Superior temporal gyrus (tissue), 1 donor: ENCODE results near the gene MALAT1.

Experiments used
- DNase-seq: peaks from one replicate; pipeline ENCODE4 v3.0.0-alpha.2; 2016; ENCODE audit errors: extremely low spot score

MALAT1 gene

GRCh38 chr11:65538915-65539743 lies 40.3 kb downstream of the MALAT1 start:
- no peak for DNase-seq

DNA sequence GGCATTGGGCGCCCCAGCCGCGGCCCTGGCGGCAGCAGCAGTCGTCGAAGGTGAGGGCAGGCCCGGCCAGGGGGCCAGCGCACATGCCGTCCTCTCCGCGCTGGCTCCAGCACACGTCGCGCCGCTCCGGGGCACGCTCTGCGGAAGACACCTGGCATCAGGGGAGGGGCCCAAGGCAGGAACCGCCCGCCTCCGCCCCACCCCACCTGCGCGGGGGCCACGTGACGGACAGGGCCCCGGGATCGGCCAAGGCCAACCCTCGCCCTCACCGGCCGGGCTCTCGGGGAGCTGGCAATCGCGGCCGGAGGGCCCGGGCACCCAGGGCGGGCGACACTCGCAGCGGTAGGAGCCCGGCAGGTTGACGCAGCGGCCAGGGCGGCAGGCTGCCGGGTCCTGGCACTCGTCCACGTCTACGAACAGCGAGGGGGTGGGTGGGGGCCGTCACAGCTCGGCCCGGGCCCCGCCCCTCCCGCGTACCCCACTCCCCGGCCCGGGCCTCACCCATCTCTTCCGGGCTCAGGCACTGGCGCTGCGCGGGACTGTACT lies 41.0 kb downstream of the MALAT1 start:
- DNase-seq, result no peak

DNA sequence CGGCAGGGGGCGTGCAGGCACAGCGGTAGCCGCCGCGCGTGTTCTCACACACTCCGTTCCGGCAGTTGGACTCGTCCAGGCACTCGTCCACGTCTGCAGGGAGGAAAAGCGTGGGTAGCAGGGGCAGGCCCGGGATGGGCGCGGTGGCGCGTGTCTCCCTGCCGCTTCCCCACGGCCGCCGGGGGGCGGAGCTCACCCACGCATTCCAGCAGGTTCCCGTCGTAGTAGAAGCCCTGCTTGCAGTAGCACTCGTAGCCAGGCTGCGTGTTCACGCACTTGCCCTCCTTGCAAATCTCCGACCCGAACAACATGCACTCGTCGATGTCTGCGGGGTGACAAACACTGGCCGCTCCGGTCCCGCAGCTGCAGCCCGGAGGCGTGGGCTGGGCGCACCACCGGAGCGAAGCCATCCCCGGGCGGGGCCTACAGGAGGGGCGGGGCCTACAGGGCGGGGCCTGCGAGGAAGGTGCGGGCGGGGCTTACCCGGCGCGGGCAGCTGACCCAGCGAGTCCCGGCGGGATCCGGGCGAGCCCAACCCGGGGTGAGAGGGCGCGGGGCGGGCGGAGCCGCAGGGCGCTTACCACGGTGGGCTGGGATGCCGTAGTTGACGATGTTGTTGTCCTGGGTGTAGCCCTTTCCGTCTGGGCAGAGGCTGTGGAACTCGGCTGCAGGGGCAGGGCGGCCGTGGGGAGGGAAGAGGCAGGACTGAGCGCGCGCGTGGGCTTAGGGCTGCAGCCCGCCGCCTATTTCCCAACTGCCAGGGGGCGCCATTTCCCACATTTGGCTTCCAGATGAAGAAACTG lies 41.6 kb downstream of the MALAT1 start:
- peak; percentile 92 for DNase-seq

DNA sequence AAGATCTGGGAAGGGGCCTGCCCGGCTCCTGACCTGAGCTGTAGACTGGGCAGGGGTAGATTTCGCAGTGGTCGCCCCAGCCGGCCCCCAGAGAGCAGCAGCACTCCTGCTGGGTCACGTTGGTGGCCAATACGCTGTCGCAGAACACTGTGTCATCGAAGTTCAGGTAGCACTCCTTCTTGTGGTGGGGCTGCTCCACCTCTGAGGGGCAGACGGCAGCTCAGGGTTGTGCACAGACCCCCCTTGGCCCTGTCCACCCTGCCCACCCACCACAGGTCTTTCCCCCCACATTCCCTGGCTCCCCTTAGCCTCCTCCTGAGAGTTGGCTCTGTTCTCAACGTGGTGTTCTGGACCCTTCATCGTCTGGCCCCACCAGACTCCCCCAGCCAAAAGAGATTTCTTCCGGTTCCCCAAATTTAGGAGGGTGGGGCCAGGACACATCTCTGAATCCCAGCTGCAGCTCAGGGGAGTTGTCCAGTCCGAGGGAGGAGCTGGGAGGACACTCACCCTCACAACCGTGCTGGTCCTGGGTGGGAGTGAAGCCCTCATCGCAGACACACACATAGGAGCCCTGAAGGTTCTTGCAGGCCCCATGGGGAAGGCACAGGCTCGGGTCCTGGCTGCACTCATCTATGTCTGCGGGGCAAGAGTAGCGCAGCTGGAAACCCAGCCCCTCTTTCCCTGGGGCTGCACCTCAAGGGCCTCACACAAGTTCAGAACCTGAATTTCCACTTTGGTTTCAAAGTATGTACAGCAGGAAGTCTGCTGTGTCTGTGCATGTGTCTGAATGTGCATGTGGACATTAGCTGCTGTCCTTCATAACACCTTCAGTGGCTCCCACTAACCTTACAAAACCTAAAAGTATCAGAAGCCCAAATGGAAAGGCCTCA lies 42.5 kb downstream of the MALAT1 start:
- no peak for DNase-seq

DNA sequence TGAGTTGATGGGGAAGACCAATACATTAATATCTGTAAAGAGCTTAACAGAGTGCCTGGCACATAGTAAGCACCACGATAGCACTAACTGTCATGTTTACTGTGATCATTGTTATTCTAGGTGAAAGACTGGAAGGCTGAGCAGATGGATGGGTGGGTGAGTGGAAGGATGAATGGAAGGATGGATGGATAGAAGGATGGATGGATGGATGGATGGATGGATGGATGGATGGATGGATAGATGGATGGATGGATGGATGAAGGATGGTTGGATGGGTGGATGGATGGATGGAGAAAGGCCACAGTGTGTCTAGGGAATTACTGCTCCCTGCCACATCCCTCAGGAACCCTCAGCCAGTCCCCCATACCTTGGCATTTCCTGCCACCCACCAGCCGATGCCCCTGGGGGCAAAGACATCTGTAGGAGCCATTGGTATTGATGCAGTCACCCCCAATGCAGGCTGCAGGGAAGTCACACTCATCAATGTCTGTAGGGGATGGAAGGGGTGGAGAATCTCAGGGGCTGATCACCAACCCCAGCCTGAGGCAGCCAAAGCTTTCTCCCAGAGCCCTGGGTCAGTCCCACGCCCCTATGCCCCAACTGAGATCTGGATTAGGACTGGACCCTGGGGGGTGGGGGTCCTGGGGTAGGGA lies 44.0 kb downstream of the MALAT1 start:
- no peak for DNase-seq

DNA sequence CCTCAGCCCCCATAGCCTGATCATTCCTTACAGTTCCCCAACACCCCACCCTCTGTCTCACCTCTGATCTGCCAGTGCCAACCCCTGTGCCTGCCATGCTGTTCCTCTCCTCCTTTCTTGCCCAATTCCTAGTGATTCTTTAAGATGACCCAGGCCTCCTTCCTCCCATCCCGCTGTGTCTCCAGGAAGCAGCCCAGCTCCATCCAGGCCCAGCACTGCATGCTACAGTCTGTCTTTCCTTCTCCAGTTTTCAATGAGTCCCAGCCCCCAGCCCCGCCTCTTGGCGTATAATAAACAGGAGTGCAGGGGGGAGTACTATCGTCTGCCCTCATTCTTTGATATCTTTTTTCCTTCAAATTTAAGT lies 47.0 kb downstream of the MALAT1 start:
- no peak for DNase-seq

DNA sequence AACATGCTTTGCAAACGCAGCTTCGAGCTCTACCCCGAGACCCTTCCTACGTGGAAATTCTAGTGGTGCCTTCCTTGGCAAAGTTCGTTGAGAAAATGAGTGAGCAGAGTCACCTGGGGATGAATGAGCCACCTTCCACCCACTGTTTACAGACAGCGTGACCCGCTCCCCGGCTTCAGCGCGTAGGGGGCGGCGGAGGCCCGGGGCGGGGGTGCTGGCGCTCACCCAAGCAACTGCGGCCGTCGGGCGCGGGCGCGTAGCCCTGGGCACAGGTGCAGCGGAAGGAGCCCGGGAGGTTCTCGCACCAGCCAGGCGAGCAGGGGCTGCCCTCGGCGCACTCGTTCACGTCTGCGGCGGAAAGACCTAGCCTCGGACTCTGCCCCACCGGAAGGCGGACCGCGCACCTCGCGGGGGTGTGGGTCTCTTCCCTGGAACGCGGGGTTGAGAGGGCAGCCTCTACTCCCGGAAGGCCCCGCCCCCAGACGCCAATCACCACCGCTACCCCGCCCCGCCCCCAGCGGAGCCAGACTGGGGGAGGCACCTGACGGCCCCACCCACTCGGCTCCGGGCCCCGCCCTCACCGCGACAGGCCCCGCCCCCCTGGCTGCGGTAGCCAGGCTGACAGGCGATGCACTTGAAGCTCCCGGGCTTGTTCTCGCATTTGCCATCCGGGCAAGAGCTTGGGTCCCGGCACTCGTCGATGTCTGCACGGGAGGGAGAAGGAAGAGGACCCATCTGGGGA lies 47.5 kb downstream of the MALAT1 start:
- no peak for DNase-seq

GRCh38 chr11:65547446-65548125 lies 48.7 kb downstream of the MALAT1 start:
- DNase-seq, result no peak

DNA sequence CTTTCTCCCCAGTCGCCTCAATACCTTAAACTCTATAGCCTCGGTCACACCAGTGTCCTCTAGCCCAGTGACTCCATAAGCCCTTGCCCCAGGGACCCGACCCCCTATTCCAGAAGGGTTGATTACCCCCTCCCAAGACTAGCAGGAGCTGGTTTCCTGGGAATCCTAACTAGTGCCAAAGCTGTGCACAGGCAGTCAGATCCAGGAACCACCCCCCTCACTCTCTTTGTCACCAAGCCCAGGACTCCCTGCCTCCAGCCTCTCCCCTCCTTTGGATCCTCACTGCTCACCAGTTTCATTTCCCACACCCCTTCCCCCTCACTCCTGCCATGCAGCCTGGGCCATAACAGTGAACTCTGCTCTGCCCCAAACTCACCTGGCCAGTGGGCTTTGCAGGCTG lies 49.5 kb downstream of the MALAT1 start:
- DNase-seq, result no peak

- DNase-seq, result no peak
Measured at GRCh38 chr11:65549096-65549495, 50.3 kb downstream of the MALAT1 start.

GRCh38 chr11:65551572-65552387 lies 52.9 kb downstream of the MALAT1 start:
- no peak for DNase-seq

GRCh38 chr11:65552388-65552951 lies 53.6 kb downstream of the MALAT1 start:
- no peak for DNase-seq

GRCh38 chr11:65553301-65554001 lies 54.6 kb downstream of the MALAT1 start:
- DNase-seq, result no peak

DNA sequence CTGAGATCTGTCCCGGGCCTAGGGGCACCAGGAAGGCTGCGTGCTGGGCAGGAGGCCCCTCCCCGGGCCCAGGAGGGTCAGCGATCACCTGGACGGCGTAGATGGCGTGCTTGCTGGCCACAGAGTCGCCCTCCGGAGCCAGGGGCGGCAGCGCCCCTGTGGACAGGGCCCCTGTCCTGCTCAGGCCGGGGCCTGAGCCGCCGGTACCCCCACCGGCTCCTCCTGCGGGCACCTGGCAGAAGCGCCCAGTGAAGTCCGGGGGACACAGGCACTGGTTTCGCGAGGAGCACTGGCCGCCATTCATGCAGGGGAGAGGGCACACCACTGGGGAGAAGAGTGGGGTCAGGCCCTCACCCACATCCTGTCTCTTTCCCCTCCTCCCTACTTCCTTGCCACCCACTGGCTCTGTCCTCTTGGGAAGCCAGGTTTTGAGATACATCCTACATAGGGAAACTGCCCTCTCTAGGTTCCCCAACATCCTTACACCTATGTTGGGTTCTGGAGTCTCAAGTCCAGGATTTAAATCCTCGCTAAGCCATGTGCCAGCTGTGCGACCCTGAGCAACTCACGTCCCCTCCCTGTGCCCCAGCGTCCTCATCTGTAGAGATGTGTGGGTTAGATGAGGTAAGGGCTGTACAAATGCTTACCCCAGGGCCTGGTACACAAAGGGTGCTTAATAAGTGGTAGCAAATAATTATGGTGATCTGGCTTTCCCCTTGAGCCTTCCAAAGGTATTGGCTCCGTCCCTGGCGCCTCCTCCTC lies 55.4 kb downstream of the MALAT1 start:
- no peak for DNase-seq

DNA sequence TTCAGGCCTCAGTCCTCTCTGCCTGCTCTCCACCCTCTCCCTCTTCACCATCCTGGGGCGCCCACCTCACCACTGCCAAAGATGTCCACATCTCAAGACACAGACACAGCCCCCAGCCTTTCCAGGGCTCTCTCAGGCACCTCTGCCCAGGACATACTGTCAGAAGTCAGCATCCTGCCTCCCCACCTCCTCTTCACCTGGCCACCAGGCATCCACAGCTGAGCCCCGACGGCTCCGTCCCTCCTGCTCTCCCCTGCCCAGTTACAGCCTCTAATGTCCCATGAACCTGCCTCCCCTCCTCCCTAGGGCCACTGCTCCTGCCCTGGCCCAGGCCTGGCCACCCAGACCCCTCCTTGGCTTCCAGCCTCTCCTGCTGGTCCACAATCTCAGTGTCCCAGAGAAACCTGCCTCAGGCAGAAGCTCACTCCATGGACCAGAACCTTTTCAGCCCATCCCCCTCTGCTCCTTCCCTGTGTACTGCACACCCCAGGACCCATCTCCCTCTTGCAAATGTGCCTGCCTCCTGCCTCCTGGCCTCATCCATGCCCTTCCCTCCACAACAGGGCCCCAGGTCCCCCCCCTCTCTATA lies 56.1 kb downstream of the MALAT1 start:
- DNase-seq, result no peak

- DNase-seq, result no peak
Measured at GRCh38 chr11:65555693-65556231, 56.9 kb downstream of the MALAT1 start.
